GM23248 (cell line): Measurements from ENCODE around the gene CMTM1.

Source experiments
- EZH2 ChIP-seq: fragments of 200-600 bp; sonication (generic); IDR thresholded peaks from 2 replicates; pipeline ENCODE4 v1.6.1; 2018; ENCODE audit warnings: antibody characterized with exemption, mild to moderate bottlenecking; ENCODE audit not compliant: insufficient read depth, poor library complexity, severe bottlenecking
- EZH2phosphoT487 ChIP-seq: fragments of 200-600 bp; sonication (generic); IDR thresholded peaks from 2 replicates; pipeline ENCODE4 v1.6.1; 2018; ENCODE audit warnings: antibody characterized with exemption, moderate library complexity, mild to moderate bottlenecking, low read depth; ENCODE audit not compliant: insufficient read depth

- TF ChIP-seq EZH2 (no peak), EZH2phosphoT487 (no peak)
Measured at GRCh38 chr16:66619534-66620428, 53.5 kb downstream of the CMTM1 start.
